Astrocyte of the cerebellum (primary cell): Measurements from ENCODE around the gene LAMA2.
A peak's percentile ranks its signal among the peaks of the same experiment; 100 is the strongest.

Experiments used
- DNase-seq: peaks from one replicate; pipeline ENCODE4 v3.0.0-alpha.2; 2011; ENCODE audit warnings: low read depth
- H3K4me3 ChIP-seq: 2 replicates; pipeline ENCODE4 v1.5.1; 2011; ENCODE audit warnings: mild to moderate bottlenecking, low read depth, low read length, moderate library complexity
- in situ Hi-C: cut with HindIII; loops from 2 replicates; pipeline ENCODE4 v1.10.0; 2017; ENCODE audit warnings: low sequenced_read_pairs
- TF ChIP-seq, protein P1 (sequence below): IDR thresholded peaks from 2 replicates; pipeline ENCODE4 v1.5.1; 2012; ENCODE audit warnings: low read length, low read depth, moderate library complexity, mild to moderate bottlenecking; ENCODE audit errors: missing control alignments

LAMA2 gene

DNA sequence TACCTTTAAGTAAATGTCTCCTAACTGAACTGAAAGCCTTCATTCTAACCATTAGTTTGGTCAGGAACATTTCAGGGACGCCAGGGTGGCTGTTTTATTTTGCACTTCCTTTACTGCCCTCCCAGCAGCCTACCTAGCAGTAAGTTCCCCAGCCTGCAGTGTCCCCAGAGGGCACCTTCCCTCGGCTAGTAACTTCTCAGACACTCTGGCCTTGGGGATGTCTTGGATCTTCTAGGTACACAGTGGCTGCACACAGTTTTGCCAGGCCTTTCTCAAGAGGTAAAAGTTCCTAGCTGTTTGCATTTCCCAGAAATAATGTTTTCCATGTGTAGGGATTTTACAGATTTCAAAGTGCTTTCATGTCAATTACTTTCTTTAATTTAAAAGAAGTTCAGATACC, 378 bp upstream of the LAMA2 start:
- in situ Hi-C loops = no loop called here
- TF ChIP-seq, protein P1, sequence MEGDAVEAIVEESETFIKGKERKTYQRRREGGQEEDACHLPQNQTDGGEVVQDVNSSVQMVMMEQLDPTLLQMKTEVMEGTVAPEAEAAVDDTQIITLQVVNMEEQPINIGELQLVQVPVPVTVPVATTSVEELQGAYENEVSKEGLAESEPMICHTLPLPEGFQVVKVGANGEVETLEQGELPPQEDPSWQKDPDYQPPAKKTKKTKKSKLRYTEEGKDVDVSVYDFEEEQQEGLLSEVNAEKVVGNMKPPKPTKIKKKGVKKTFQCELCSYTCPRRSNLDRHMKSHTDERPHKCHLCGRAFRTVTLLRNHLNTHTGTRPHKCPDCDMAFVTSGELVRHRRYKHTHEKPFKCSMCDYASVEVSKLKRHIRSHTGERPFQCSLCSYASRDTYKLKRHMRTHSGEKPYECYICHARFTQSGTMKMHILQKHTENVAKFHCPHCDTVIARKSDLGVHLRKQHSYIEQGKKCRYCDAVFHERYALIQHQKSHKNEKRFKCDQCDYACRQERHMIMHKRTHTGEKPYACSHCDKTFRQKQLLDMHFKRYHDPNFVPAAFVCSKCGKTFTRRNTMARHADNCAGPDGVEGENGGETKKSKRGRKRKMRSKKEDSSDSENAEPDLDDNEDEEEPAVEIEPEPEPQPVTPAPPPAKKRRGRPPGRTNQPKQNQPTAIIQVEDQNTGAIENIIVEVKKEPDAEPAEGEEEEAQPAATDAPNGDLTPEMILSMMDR = no peak
- no peak for DNase-seq
- peak overlapping the region; percentile 52 for H3K4me3 ChIP-seq

- TF ChIP-seq, protein P1 = no peak
- DNase-seq = no peak
- in situ Hi-C loops = no loop called here
- H3K4me3 ChIP-seq = peak overlapping the region; percentile 52
These were observed 968 bp downstream of the LAMA2 start for GRCh38 chr6:128883906-128884305.

GRCh38 chr6:128885381-128885780, 2.4 kb downstream of the LAMA2 start:
- in situ Hi-C loops = no loop called here
- TF ChIP-seq, protein P1 = no peak
- no peak for DNase-seq
- no peak overlapping the region for H3K4me3 ChIP-seq

DNA sequence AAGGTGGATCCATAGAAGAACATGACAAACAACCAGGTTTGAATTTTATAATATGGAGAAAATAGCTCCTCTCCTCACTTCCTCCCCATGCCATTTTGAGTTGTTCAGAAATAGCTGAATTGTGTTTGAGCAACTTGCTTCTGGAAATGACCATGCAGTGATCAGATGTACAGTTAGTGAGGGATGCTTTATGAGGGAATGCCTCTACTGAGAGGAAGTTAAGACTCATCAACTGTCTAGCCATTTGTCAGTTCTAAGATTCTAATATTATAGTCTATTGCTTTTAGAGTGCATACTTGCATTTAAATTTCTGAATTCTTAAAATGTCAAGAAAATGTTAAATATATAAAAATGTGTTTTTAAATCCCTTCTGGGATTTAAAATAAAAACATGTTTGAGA, 3.8 kb downstream of the LAMA2 start:
- no peak for DNase-seq
- no peak overlapping the region for H3K4me3 ChIP-seq
- TF ChIP-seq, protein P1 = no peak
- in situ Hi-C loops = no loop called here

GRCh38 chr6:128888444-128889175, 5.7 kb downstream of the LAMA2 start:
- TF ChIP-seq, protein P1 = no peak
- no peak for DNase-seq
- no peak overlapping the region for H3K4me3 ChIP-seq
- in situ Hi-C loops = no loop called here

- H3K4me3 ChIP-seq = no peak overlapping the region
- in situ Hi-C loops = no loop called here
- TF ChIP-seq, protein P1 = no peak
- DNase-seq = no peak
These were observed 6.9 kb downstream of the LAMA2 start for GRCh38 chr6:128889870-128890269.
